ENCODE results near the gene RBM38.

Gene RBM38

DNA sequence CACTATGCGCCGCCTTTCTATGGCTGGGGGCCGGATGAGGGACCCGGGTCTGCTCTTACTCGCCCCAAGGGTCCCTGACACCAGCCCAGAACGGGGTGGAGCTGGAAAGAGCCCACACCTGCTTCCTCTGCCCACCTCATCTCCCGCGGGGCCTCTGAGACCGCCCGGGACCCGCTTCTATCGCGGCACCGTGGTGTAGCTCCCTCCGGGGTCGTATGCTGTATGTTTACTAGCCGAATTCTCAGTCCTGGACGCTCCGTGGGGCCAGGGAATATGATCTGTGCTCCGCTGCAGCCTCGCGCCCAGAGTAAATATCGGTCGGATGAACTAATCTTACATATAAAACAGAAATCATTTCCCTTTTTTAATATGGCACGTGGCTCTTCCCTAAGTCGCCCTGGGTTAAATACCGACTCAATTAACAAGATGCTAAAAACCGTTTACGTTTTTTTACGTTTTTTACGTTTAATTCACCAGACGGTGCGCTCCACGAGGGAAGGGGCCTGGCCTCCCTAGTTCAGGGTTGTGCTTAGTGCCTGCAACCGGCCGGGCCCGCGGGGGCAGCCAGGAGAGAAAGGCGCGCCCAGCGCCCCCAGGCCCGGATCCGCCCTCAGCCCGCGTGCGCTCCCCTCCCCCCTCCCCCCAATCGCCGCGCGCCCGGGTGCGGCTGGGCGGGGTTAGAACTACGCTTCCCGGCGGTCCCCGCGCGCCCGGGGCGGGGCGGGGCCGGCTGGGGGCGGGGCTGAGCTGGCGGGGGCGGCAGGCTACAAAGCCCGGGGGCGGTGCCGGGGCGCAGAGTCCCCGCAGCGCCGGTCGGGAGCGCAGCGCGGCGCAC, at the start of gene RBM38 (continued):
- TF ChIP-seq ZBTB17 (tag by site-specific recombination; IDR thresholded peaks at IDR 0.05) (peak; percentile 14; the same call in 1 of the 2 replicates), SALL2 (tag by site-specific recombination; IDR thresholded peaks at IDR 0.05; ENCODE audit: borderline replicate concordance) (no peak), ZNF561 (tag by site-specific recombination; IDR thresholded peaks at IDR 0.05; ENCODE audit: borderline replicate concordance) (peak; percentile 71; the same call in 1 of the 2 replicates), ZNF132 (tag by site-specific recombination; IDR thresholded peaks at IDR 0.05; ENCODE audit: borderline replicate concordance) (no peak), WT1 (tag by site-specific recombination; IDR thresholded peaks at IDR 0.05) (no peak), ZNF785 (tag by site-specific recombination; IDR thresholded peaks at IDR 0.05) (no peak), EGR2 (tag by site-specific recombination; IDR thresholded peaks at IDR 0.05; ENCODE audit: low read depth) (peak; percentile 37; the same call in 1 of the 2 replicates), ZNF133 (tag by site-specific recombination; IDR thresholded peaks at IDR 0.05) (no peak), ZNF529 (tag by site-specific recombination; IDR thresholded peaks at IDR 0.05; ENCODE audit: insufficient replicate concordance) (no peak), ZEB2 (tag by site-specific recombination; IDR thresholded peaks at IDR 0.05) (no peak), MZF1 (tag by site-specific recombination; IDR thresholded peaks at IDR 0.05; ENCODE audit: borderline replicate concordance) (no peak), ZFP37 (tag by site-specific recombination; IDR thresholded peaks at IDR 0.05) (no peak), ZNF610 (tag by site-specific recombination; IDR thresholded peaks at IDR 0.05; ENCODE audit: borderline replicate concordance) (0 out of 2 replicates have a peak, but pooled peaks have one; percentile 41), ZNF302 (tag by site-specific recombination; IDR thresholded peaks at IDR 0.05; ENCODE audit: low read depth) (no peak), ZNF701 (tag by site-specific recombination; IDR thresholded peaks at IDR 0.05) (no peak), KLF16 (tag by site-specific recombination; IDR thresholded peaks at IDR 0.05) (no peak), ZNF777 (tag by site-specific recombination; IDR thresholded peaks at IDR 0.05; ENCODE audit: borderline replicate concordance) (no peak), ZFP3 (tag by site-specific recombination; IDR thresholded peaks at IDR 0.05; ENCODE audit: low read depth) (no peak), ZSCAN23 (tag by site-specific recombination; IDR thresholded peaks at IDR 0.05) (no peak), ZBTB20 (tag by site-specific recombination; IDR thresholded peaks at IDR 0.05) (no peak), ZNF837 (tag by site-specific recombination; IDR thresholded peaks at IDR 0.05) (no peak), ZNF623 (tag by site-specific recombination; IDR thresholded peaks at IDR 0.05) (no peak), ZNF629 (tag by site-specific recombination; IDR thresholded peaks at IDR 0.05) (no peak), ZNF768 (tag by site-specific recombination; IDR thresholded peaks at IDR 0.05) (no peak), SETDB1 (IDR thresholded peaks at IDR 0.05; ENCODE audit: insufficient read length, low read length) (no peak), FEZF1 (tag by site-specific recombination; IDR thresholded peaks at IDR 0.05) (no peak), ZNF423 (tag by site-specific recombination; IDR thresholded peaks at IDR 0.05) (no peak), HOXA7 (CRISPR knock-in tag; IDR thresholded peaks at IDR 0.05; ENCODE audit: borderline replicate concordance) (no peak), ZNF341 (tag by site-specific recombination; IDR thresholded peaks at IDR 0.05; ENCODE audit: low read depth) (no peak; the same call in 1 of the 2 replicates)
- TF ChIP-seq, protein P1, sequence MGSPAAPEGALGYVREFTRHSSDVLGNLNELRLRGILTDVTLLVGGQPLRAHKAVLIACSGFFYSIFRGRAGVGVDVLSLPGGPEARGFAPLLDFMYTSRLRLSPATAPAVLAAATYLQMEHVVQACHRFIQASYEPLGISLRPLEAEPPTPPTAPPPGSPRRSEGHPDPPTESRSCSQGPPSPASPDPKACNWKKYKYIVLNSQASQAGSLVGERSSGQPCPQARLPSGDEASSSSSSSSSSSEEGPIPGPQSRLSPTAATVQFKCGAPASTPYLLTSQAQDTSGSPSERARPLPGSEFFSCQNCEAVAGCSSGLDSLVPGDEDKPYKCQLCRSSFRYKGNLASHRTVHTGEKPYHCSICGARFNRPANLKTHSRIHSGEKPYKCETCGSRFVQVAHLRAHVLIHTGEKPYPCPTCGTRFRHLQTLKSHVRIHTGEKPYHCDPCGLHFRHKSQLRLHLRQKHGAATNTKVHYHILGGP (tag by site-specific recombination; IDR thresholded peaks at IDR 0.05): no peak
- TF ChIP-seq, protein P2, sequence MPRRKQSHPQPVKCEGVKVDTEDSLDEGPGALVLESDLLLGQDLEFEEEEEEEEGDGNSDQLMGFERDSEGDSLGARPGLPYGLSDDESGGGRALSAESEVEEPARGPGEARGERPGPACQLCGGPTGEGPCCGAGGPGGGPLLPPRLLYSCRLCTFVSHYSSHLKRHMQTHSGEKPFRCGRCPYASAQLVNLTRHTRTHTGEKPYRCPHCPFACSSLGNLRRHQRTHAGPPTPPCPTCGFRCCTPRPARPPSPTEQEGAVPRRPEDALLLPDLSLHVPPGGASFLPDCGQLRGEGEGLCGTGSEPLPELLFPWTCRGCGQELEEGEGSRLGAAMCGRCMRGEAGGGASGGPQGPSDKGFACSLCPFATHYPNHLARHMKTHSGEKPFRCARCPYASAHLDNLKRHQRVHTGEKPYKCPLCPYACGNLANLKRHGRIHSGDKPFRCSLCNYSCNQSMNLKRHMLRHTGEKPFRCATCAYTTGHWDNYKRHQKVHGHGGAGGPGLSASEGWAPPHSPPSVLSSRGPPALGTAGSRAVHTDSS (tag by site-specific recombination; IDR thresholded peaks at IDR 0.05): no peak
- TF ChIP-seq, protein P3, sequence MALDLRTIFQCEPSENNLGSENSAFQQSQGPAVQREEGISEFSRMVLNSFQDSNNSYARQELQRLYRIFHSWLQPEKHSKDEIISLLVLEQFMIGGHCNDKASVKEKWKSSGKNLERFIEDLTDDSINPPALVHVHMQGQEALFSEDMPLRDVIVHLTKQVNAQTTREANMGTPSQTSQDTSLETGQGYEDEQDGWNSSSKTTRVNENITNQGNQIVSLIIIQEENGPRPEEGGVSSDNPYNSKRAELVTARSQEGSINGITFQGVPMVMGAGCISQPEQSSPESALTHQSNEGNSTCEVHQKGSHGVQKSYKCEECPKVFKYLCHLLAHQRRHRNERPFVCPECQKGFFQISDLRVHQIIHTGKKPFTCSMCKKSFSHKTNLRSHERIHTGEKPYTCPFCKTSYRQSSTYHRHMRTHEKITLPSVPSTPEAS (tag by site-specific recombination; IDR thresholded peaks at IDR 0.05): no peak
- TF ChIP-seq, protein P4, sequence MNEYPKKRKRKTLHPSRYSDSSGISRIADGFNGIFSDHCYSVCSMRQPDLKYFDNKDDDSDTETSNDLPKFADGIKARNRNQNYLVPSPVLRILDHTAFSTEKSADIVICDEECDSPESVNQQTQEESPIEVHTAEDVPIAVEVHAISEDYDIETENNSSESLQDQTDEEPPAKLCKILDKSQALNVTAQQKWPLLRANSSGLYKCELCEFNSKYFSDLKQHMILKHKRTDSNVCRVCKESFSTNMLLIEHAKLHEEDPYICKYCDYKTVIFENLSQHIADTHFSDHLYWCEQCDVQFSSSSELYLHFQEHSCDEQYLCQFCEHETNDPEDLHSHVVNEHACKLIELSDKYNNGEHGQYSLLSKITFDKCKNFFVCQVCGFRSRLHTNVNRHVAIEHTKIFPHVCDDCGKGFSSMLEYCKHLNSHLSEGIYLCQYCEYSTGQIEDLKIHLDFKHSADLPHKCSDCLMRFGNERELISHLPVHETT (tag by site-specific recombination; IDR thresholded peaks at IDR 0.05): no peak
- TF ChIP-seq, protein P5, sequence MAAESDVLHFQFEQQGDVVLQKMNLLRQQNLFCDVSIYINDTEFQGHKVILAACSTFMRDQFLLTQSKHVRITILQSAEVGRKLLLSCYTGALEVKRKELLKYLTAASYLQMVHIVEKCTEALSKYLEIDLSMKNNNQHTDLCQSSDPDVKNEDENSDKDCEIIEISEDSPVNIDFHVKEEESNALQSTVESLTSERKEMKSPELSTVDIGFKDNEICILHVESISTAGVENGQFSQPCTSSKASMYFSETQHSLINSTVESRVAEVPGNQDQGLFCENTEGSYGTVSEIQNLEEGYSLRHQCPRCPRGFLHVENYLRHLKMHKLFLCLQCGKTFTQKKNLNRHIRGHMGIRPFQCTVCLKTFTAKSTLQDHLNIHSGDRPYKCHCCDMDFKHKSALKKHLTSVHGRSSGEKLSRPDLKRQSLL (tag by site-specific recombination; IDR thresholded peaks at IDR 0.05): no peak
